Measurements from ENCODE around the gene SLC43A3. TPM values are rescaled to one million over a fixed set of nuclear protein-coding genes. Genes with fewer than 3 reads are reported as not detected.

Gene SLC43A3
- total and polyA plus RNA-seq, 9 of the 15 experiments (the other 6 are each of a cell fraction or from before 2014, with no cell fraction given): 63.7 to 281 (median 139) TPM

- TF ChIP-seq ZNF280A (IDR thresholded peaks at IDR 0.05; ENCODE audit: low read depth, partially characterized antibody) (no peak), MAFG (tag; conservative IDR thresholded peaks at IDR 0.05) (no peak), ZNF354B (CRISPR knock-in tag; IDR thresholded peaks at IDR 0.05) (no peak), NCOA4 (IDR thresholded peaks at IDR 0.05; ENCODE audit: partially characterized antibody) (no peak), RBFOX2 (IDR thresholded peaks at IDR 0.05; ENCODE audit: low read depth, low read length) (peak; percentile 58), ZNF77 (CRISPR knock-in tag; IDR thresholded peaks at IDR 0.05) (no peak), HNRNPL (IDR thresholded peaks at IDR 0.05; ENCODE audit: low read depth, low read length) (no peak), ZC3H11A (IDR thresholded peaks at IDR 0.05; ENCODE audit: low read depth, low read length) (no peak), ESRRB (CRISPR knock-in tag; IDR thresholded peaks at IDR 0.05; ENCODE audit: borderline replicate concordance) (no peak), HIVEP1 (CRISPR knock-in tag; IDR thresholded peaks at IDR 0.05) (no peak), PPARD (CRISPR knock-in tag; IDR thresholded peaks at IDR 0.05) (no peak), GATA2 (CRISPR knock-in tag; IDR thresholded peaks at IDR 0.05) (no peak), ZBTB12 (CRISPR knock-in tag; IDR thresholded peaks at IDR 0.05) (no peak), ESRRA (IDR thresholded peaks at IDR 0.05; ENCODE audit: borderline replicate concordance, low read depth) (no peak), SMARCA4 (IDR thresholded peaks at IDR 0.05) (no peak), GTF2E2 (tag; IDR thresholded peaks at IDR 0.05) (no peak), DLX4 (CRISPR knock-in tag; IDR thresholded peaks at IDR 0.05) (no peak), ZNF766 (CRISPR knock-in tag; conservative IDR thresholded peaks at IDR 0.05) (no peak), POLR2H (tag; IDR thresholded peaks at IDR 0.05; ENCODE audit: low read depth) (no peak), TCF3 (CRISPR knock-in tag; IDR thresholded peaks at IDR 0.05) (no peak), ETS2 (tag; IDR thresholded peaks at IDR 0.05; ENCODE audit: borderline replicate concordance, poor library complexity, severe bottlenecking) (no peak), TAF9B (IDR thresholded peaks at IDR 0.05; ENCODE audit: partially characterized antibody) (no peak), CBFA2T2 (conservative IDR thresholded peaks at IDR 0.05) (no peak), YBX1 (IDR thresholded peaks at IDR 0.05) (no peak), SMC3 (conservative IDR thresholded peaks at IDR 0.05; ENCODE audit: insufficient read depth, low read depth, low read length) (no peak)
- TF ChIP-seq, protein P1, sequence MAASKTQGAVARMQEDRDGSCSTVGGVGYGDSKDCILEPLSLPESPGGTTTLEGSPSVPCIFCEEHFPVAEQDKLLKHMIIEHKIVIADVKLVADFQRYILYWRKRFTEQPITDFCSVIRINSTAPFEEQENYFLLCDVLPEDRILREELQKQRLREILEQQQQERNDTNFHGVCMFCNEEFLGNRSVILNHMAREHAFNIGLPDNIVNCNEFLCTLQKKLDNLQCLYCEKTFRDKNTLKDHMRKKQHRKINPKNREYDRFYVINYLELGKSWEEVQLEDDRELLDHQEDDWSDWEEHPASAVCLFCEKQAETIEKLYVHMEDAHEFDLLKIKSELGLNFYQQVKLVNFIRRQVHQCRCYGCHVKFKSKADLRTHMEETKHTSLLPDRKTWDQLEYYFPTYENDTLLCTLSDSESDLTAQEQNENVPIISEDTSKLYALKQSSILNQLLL (CRISPR knock-in tag; IDR thresholded peaks at IDR 0.05; ENCODE audit: borderline replicate concordance): no peak
Measured at GRCh38 chr11:57425565-57426438, 1.1 kb downstream of the SLC43A3 start (continued).

All from K562 (cell line).